AG09309 (cell line): ENCODE results near the gene TXLNA.

Experiments used
- DNase-seq: peaks from one replicate; pipeline ENCODE4 v3.0.0-alpha.2; 2010; ENCODE audit warnings: low read depth
- H3K4me3 ChIP-seq: 2 replicates; pipeline ENCODE4 v1.5.1; 2011; ENCODE audit warnings: mild to moderate bottlenecking, low read depth, low read length, moderate library complexity; ENCODE audit not compliant: control insufficient read depth
- TF ChIP-seq, protein P1 (sequence below): IDR thresholded peaks from 2 replicates; pipeline ENCODE4 v1.5.1; 2011; ENCODE audit warnings: mild to moderate bottlenecking, low read depth, low read length, inconsistent platforms; ENCODE audit not compliant: insufficient read depth, control insufficient read depth; ENCODE audit errors: missing control alignments

The TXLNA gene

DNA sequence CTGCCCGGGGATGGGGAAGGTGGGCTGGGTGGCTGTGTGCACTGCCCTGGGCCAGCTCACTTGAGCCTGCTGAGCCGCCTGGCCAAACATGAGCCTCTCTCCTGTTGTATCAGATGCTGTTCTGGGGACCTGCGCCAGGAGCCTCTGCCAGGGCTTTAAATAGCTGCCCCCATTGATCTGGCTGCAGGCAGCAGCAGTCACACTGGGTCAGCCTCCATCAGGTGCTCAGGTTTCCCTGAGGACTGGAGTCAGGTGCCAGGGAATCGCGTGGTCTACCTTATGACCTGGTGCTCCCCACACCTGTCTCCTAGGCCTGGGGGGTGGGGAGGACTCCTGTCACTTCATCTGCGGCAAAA lies 20.2 kb downstream of the TXLNA start:
- H3K4me3 ChIP-seq: peak overlapping the region; percentile 63
- DNase-seq: no peak
- TF ChIP-seq, protein P1, sequence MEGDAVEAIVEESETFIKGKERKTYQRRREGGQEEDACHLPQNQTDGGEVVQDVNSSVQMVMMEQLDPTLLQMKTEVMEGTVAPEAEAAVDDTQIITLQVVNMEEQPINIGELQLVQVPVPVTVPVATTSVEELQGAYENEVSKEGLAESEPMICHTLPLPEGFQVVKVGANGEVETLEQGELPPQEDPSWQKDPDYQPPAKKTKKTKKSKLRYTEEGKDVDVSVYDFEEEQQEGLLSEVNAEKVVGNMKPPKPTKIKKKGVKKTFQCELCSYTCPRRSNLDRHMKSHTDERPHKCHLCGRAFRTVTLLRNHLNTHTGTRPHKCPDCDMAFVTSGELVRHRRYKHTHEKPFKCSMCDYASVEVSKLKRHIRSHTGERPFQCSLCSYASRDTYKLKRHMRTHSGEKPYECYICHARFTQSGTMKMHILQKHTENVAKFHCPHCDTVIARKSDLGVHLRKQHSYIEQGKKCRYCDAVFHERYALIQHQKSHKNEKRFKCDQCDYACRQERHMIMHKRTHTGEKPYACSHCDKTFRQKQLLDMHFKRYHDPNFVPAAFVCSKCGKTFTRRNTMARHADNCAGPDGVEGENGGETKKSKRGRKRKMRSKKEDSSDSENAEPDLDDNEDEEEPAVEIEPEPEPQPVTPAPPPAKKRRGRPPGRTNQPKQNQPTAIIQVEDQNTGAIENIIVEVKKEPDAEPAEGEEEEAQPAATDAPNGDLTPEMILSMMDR: no peak

DNA sequence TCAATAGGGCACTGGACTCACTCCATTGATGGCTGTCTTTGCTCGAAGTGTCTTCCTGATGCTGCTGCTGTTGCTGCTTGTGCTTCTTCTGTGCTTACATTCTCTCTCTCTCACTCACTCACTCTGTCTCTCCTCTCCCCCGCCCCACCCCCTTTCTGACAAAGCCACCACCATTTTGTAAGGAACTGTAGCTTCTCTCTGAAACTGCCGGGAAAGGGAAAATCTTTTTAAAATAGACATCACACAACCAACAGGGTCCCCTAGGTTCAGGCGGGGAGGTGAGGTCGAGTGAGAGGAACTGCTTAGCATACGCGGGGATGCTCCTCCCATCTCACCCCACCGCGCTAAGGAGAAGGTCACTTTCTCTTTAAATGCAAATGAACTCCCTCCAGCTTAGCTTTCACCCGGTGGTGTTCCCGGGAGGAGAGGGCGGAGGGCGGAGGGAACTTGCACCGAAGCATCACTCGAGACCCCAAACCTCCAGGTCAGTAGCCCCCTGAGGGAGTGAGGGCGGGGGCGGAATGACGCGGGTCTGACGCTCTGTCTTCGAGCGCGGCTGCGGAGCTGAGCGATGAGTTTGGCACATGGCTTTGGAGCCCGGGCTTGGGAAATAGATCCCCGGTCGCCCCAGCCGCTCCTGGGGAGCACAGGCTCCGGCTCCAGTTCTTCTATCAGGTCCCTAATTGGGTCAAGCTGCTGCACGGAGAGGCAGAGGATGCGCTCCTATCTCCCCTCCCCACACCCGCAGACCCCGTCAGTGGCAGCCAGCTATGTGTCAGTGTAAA lies 20.9 kb downstream of the TXLNA start, which contains the start of gene CCDC28B:
TSS of gene CCDC28B (plus strand) at position 370 of the 785 bp plus-strand sequence. CDS start 1,341 bp downstream, outside the sequence.
- DNase-seq: no peak
- TF ChIP-seq, protein P1: no peak
- H3K4me3 ChIP-seq: peak within 1 kb of the TSS; percentile 63

DNA sequence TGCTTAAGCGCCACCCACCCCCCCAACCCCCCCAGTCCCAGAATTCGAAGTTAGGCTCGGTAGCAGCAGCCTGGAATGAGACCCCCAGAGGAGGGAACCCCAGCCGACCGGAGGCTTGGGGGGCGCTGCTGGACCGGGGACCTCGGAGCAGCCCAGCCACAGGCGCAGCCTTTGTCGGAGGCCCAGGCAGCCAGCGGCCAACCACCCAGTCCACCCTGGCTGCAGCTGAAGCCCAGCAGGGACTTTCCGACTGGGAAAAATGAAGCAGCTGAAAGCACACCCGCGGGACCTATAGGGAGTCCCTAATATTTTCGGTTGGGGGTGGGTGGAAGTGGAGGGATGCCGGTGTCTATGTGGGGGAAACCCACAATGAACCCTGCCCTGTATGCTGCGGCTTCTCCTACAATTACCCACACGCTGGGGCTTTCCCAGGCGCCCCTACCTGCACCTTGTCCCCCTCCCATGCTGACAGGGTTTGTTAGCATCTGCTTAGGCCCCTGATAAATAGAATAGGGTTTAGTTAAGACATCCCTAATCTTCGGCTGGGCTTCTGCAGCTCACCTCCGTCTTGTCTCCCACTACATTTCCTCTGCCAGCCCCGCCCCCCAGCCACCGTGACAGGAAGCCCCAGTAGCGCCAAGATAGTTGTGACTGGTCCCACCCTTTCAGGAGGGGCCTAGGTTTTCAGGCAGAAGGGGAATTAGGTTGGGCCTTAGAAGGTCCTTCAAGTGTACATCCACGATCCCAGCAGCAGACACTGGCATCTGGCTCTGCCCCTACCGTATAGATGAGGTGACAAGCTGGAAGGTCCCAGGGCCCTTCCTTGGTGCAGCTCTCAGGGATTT lies 21.8 kb downstream of the TXLNA start:
- no peak for DNase-seq
- TF ChIP-seq, protein P1: peak; percentile 11
- H3K4me3 ChIP-seq: peak overlapping the region; percentile 63

DNA sequence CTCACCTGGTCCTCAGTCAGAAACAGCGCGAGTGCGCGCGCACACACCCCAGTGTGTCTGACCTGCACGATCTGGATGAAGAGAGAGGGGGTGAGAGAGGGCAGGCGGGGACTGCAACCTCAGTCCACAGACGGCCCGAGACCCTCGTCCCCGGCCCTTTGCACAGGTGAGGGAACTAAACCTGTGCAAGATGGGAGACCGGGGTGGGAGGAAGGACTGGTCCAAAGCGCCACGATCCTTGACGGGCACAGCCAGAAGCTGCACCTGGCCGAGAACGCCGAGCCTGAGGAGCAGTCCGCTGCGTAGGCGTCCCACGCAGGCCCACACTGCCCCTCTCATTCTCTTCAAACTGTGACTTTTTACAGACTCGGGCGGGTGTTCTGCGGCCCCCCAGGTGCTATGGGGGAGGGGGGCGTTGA lies 25.5 kb downstream of the TXLNA start:
- peak overlapping the region; percentile 80 for H3K4me3 ChIP-seq
- no peak for DNase-seq
- TF ChIP-seq, protein P1: no peak

DNA sequence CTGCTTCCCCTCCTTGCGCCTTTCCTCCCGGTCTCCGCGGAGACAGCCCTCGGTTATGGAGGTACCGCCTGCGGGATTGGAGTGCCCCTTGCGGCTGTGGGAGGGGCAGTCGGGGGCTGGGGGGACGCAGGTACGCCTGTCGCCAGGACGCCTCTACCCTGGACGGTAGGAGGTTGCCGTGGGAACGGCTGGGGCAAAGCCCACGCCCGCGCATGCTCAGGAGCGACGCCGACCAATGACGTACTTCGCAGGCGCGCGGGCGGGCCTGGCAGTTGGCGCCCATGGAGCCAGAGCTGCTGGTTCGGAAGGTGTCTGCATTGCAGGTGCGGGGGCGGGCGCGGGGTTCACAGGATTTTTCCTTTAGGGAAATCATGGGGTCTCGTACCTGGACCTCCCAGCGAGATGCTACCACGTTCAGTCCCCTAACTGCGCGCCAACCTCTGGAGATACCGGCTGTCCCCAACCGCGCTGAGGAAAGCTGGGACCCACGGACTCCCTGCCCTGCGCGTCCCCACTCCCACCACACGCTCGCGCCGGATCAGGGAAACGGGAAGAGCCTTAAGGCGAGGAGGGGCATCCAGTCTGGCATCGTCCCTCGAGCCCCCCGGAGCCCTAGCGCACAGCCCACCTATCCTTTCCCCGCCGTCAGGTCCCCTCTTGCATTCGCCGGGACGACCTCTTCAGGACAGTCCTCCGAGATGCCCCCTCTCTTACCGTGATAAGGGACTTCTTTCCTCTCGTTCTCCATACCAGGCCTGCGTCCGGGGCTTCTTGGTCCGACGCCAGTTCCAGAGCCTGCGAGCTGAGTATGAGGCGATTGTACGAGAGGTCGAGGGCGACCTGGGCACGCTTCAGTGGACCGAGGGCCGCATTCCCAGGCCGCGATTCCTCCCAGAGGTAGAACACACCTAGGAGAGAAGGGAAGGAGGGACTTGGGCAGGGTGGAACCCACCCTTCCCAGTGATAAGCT lies 26.2 kb downstream of the TXLNA start, which contains the start of gene IQCC:
TSS of gene IQCC (plus strand) at position 271 of the 970 bp plus-strand sequence. CDS start at position 282, 11 bp downstream.
- no peak for DNase-seq

DNA sequence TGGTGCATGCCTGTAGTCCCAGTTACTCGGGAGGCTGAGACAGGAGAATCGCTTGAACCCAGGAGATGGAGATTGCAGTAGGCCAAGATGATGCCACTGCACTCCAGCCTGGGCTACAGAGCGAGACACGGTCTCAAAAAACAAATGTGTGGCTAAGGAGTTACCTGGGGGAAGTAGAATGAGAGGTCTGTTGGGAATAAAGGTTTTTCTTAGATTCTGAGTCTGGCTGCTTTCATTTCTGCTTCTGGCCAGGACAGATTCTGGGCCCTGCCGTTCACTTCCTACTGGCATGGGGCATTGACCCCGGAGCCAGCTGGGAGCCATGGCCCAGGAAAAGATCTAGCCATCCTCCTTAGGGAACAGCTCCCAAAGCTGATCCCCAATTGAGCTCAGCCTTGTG lies 29.0 kb downstream of the TXLNA start:
- no peak overlapping the region for H3K4me3 ChIP-seq
- no peak for DNase-seq
- TF ChIP-seq, protein P1: no peak

More for the DNA sequence above, 26.2 kb downstream of the TXLNA start, which contains the start of gene IQCC:
- TF ChIP-seq, protein P1: no peak
- peak within 1 kb of the TSS; percentile 80 for H3K4me3 ChIP-seq
